ENCODE data around the gene TECTA.
"Not testable (repeated sequence)": the region's sequence is repeated elsewhere in the genome, so short reads cannot be mapped to it uniquely, and the experiment has no call there.

DNA sequence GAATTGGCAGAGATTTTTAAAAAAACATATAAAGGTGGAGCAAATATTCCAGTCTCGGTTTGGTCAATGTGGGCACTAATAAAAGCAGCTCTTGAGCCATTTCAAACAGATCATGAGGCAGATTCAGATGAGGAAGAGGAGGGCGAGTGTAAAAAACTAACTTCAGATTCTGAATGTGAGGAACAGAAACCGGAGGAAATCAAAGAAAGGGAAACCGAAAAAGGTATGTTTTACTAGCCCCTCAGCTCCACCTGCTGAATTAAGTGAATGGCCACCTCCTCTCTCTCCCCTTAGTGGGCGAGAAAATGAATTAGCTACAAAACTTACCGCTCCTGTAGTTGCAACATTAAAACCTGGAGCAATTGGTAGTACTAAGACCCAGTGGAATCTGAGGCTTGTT, 136.2 kb downstream of the TECTA start:
- TF ChIP-seq, protein P1, sequence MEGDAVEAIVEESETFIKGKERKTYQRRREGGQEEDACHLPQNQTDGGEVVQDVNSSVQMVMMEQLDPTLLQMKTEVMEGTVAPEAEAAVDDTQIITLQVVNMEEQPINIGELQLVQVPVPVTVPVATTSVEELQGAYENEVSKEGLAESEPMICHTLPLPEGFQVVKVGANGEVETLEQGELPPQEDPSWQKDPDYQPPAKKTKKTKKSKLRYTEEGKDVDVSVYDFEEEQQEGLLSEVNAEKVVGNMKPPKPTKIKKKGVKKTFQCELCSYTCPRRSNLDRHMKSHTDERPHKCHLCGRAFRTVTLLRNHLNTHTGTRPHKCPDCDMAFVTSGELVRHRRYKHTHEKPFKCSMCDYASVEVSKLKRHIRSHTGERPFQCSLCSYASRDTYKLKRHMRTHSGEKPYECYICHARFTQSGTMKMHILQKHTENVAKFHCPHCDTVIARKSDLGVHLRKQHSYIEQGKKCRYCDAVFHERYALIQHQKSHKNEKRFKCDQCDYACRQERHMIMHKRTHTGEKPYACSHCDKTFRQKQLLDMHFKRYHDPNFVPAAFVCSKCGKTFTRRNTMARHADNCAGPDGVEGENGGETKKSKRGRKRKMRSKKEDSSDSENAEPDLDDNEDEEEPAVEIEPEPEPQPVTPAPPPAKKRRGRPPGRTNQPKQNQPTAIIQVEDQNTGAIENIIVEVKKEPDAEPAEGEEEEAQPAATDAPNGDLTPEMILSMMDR (IDR thresholded peaks at IDR 0.05; ENCODE audit: poor library complexity, severe bottlenecking): not testable (repeated sequence)
- TF ChIP-seq EZH2 (IDR thresholded peaks at IDR 0.05; ENCODE audit: borderline replicate concordance, insufficient read depth, low read length, poor library complexity, severe bottlenecking); REST (IDR thresholded peaks at IDR 0.05; ENCODE audit: borderline replicate concordance): not testable (repeated sequence)
